Measurements from ENCODE around the gene SLC7A10. TPM values are rescaled to one million over a fixed set of nuclear protein-coding genes. Genes with fewer than 3 reads are reported as not detected.

Gene SLC7A10
- total RNA-seq, 1 experiment from 2014 or later: 1.1 TPM

DNA sequence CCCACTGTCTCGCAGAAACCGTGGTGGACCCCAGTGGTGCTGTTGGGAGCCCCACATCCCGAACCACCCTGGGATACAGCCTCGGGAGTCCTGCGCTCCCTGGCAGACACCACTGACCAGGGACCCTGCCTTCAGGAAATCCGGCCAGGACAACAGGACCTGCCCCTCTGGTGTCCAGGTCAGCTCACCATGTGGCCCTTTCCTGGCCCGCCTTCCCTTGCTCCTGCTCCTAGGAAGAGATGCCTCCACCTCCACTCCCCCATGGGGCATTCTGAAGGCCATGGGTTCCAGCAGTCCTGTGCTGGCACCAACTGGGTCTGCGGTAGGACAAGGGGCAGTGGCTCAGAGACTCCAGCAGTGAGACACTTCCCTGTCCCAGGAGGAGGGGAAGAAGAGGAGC, 22.5 kb upstream of the SLC7A10 start:
- intact Hi-C loops (cut with micrococcal nuclease; ENCODE audit: unreplicated experiment): loop anchor here (5.0 kb wide), 1 partner anchor 524 kb away; no protein-coding TSS in a partner anchor

DNA sequence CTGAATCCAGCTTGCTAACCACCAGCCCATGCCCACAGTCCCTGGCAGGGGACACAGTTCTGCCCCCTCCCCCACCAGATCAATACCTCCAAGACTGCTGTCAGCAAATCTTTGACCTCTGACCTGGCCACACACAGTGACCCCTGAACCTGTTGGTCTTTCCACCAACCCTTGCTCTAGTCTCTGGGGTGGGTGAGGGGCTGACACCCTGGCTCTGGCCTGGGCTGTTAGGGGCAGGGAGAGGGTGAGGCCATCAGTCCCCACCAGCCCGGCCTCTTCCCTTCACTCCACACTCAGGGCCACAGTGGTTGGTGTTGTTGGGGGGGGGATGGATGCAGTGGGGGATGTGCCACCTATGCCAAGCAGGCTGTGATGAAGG, 21.8 kb upstream of the SLC7A10 start:
- ATAC-seq: no peak
- no TSS peak for BruUV-seq (replicated peaks)
- H3K9me3 ChIP-seq (ENCODE audit: control insufficient read depth, insufficient read depth, low read depth, low read length): no peaks in the 10 kb centered on the region

More for the DNA sequence above, 22.5 kb upstream of the SLC7A10 start:
- H3K4me3 ChIP-seq (ENCODE audit: low read depth in 2 of 2, low read length in 2 of 2): no peak overlapping the region
- H3K36me3 ChIP-seq (ENCODE audit: control insufficient read depth, insufficient read depth, low read length): no peaks in the 10 kb centered on the region
- no peaks in the 10 kb centered on the region for H3K9me3 ChIP-seq (ENCODE audit: control insufficient read depth, insufficient read depth, low read depth, low read length)
- peaks cover 4% of the 10 kb centered on the region; the same call in 1 of the 2 replicates for H3K4me1 ChIP-seq (ENCODE audit: control insufficient read depth, insufficient read depth, low read length)
- no peak overlapping the region for H3K27ac ChIP-seq (ENCODE audit: low read length)
- CTCF ChIA-PET: no interaction called here
- ATAC-seq: peak; percentile 20
- TF ChIP-seq, protein P1, sequence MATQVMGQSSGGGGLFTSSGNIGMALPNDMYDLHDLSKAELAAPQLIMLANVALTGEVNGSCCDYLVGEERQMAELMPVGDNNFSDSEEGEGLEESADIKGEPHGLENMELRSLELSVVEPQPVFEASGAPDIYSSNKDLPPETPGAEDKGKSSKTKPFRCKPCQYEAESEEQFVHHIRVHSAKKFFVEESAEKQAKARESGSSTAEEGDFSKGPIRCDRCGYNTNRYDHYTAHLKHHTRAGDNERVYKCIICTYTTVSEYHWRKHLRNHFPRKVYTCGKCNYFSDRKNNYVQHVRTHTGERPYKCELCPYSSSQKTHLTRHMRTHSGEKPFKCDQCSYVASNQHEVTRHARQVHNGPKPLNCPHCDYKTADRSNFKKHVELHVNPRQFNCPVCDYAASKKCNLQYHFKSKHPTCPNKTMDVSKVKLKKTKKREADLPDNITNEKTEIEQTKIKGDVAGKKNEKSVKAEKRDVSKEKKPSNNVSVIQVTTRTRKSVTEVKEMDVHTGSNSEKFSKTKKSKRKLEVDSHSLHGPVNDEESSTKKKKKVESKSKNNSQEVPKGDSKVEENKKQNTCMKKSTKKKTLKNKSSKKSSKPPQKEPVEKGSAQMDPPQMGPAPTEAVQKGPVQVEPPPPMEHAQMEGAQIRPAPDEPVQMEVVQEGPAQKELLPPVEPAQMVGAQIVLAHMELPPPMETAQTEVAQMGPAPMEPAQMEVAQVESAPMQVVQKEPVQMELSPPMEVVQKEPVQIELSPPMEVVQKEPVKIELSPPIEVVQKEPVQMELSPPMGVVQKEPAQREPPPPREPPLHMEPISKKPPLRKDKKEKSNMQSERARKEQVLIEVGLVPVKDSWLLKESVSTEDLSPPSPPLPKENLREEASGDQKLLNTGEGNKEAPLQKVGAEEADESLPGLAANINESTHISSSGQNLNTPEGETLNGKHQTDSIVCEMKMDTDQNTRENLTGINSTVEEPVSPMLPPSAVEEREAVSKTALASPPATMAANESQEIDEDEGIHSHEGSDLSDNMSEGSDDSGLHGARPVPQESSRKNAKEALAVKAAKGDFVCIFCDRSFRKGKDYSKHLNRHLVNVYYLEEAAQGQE (IDR thresholded peaks at IDR 0.05; ENCODE audit: insufficient read depth in 1 of 2, low read depth in 2 of 2, low read length in 1 of 2): no peak
- no peak for TF ChIP-seq SIN3A (IDR thresholded peaks at IDR 0.05; ENCODE audit: borderline replicate concordance, insufficient read depth, low read depth, low read length)
- TF ChIP-seq TCF7L2 (IDR thresholded peaks at IDR 0.05; ENCODE audit: low read depth, low read length): no peak
- TF ChIP-seq POLR2AphosphoS5 (IDR thresholded peaks at IDR 0.05; ENCODE audit: low read depth, low read length): no peak
- TF ChIP-seq, protein P2, sequence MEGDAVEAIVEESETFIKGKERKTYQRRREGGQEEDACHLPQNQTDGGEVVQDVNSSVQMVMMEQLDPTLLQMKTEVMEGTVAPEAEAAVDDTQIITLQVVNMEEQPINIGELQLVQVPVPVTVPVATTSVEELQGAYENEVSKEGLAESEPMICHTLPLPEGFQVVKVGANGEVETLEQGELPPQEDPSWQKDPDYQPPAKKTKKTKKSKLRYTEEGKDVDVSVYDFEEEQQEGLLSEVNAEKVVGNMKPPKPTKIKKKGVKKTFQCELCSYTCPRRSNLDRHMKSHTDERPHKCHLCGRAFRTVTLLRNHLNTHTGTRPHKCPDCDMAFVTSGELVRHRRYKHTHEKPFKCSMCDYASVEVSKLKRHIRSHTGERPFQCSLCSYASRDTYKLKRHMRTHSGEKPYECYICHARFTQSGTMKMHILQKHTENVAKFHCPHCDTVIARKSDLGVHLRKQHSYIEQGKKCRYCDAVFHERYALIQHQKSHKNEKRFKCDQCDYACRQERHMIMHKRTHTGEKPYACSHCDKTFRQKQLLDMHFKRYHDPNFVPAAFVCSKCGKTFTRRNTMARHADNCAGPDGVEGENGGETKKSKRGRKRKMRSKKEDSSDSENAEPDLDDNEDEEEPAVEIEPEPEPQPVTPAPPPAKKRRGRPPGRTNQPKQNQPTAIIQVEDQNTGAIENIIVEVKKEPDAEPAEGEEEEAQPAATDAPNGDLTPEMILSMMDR (IDR thresholded peaks at IDR 0.05): no peak
- in situ Hi-C loops (cut with HindIII; ENCODE audit: low pct_unique_long_range_greater_than_20kb, low sequenced_read_pairs): no loop called here
- H3K27me3 ChIP-seq (ENCODE audit: control insufficient read depth, insufficient read depth, low read length): no peaks in the 10 kb centered on the region
- no peak for DNase-seq (ENCODE audit: low read depth, low spot score)
- POLR2A ChIA-PET: no interaction called here
- BruUV-seq (replicated peaks): no TSS peak

More for the DNA sequence above, 21.8 kb upstream of the SLC7A10 start:
- no peaks in the 10 kb centered on the region for H3K36me3 ChIP-seq (ENCODE audit: control insufficient read depth, insufficient read depth, low read length)
- intact Hi-C loops (cut with micrococcal nuclease; ENCODE audit: unreplicated experiment): loop anchor here (5.0 kb wide), 1 partner anchor 525 kb away; no protein-coding TSS in a partner anchor
- TF ChIP-seq, protein P1 (IDR thresholded peaks at IDR 0.05; ENCODE audit: insufficient read depth in 1 of 2, low read depth in 2 of 2, low read length in 1 of 2): no peak
- no peak for TF ChIP-seq TCF7L2 (IDR thresholded peaks at IDR 0.05; ENCODE audit: low read depth, low read length)
- TF ChIP-seq POLR2AphosphoS5 (IDR thresholded peaks at IDR 0.05; ENCODE audit: low read depth, low read length): no peak
- TF ChIP-seq, protein P2 (IDR thresholded peaks at IDR 0.05): no peak
- TF ChIP-seq SIN3A (IDR thresholded peaks at IDR 0.05; ENCODE audit: borderline replicate concordance, insufficient read depth, low read depth, low read length): no peak
- in situ Hi-C loops (cut with HindIII; ENCODE audit: low pct_unique_long_range_greater_than_20kb, low sequenced_read_pairs): no loop called here
- peaks cover 4% of the 10 kb centered on the region; the same call in 1 of the 2 replicates for H3K4me1 ChIP-seq (ENCODE audit: control insufficient read depth, insufficient read depth, low read length)
- no peaks in the 10 kb centered on the region for H3K27me3 ChIP-seq (ENCODE audit: control insufficient read depth, insufficient read depth, low read length)
- ChIA-PET POLR2A (no interaction called here), CTCF (interaction anchor here (1.0 kb wide), 1 partner anchor 55 kb away, joined by 4 read pairs; no protein-coding TSS in a partner anchor)
- no peak overlapping the region for H3K27ac ChIP-seq (ENCODE audit: low read length)
- H3K4me3 ChIP-seq (ENCODE audit: low read depth in 2 of 2, low read length in 2 of 2): no peak overlapping the region
- no peak for DNase-seq (ENCODE audit: low read depth, low spot score)

Measured in Panc1 (cell line).